Tibial nerve (tissue), 4 donors: Measurements from ENCODE around the gene BAZ1A. TPM values are rescaled to one million over a fixed set of nuclear protein-coding genes. Genes with fewer than 3 reads are reported as not detected.

Experiments
- DNase-seq, 2 donors: peaks; one replicate each; pipeline ENCODE4 v3.0.0-alpha.2; 2019; ENCODE audit warnings: low spot score in 2 of 2
- H3K27ac ChIP-seq, 4 donors: fragments of 200-600 bp; sonication (generic) in 3 of 4; one replicate each; pipeline ENCODE4 v1.5.1; 2017 to 2019; ENCODE audit warnings: mild to moderate bottlenecking in 1 of 4
- H3K27me3 ChIP-seq, 2 donors: fragments of 200-600 bp; sonication (generic) in 1 of 2; one replicate each; pipeline versions ENCODE4 v1.5.1 to v1.6.0; 2017 to 2019
- H3K36me3 ChIP-seq, 3 donors: fragments of 200-600 bp; sonication (generic); one replicate each; pipeline ENCODE4 v1.5.1; 2018 to 2019
- H3K4me1 ChIP-seq, 4 donors: fragments of 200-600 bp; sonication (generic) in 3 of 4; one replicate each; pipeline ENCODE4 v1.5.1; 2017 to 2019
- H3K4me3 ChIP-seq, 4 donors: fragments of 200-600 bp; sonication (generic) in 3 of 4; one replicate each; pipeline ENCODE4 v1.5.1; 2017 to 2019; ENCODE audit warnings: mild to moderate bottlenecking in 1 of 4, moderate library complexity in 1 of 4
- H3K9me3 ChIP-seq, 4 donors: fragments of 200-600 bp; sonication (generic) in 3 of 4; one replicate each; pipeline ENCODE4 v1.5.1; 2017 to 2019
- EP300 ChIP-seq, 2 donors: sonication (generic); formaldehyde crosslinking; IDR thresholded peaks; one replicate each; pipeline ENCODE4 v1.6.1; 2017; ENCODE audit warnings: antibody characterized with exemption in 2 of 2, mild to moderate bottlenecking in 1 of 2
- POLR2A ChIP-seq, 2 donors: fragments of 450-650 bp; IDR thresholded peaks; one replicate each; pipeline ENCODE4 v1.6.1; 2017; ENCODE audit warnings: antibody characterized with exemption in 2 of 2, mild to moderate bottlenecking in 2 of 2, moderate library complexity in 2 of 2
- WGBS, 2 donors: methylation state at CpG; one replicate each; pipeline ENCODE4 v1.1.5; 2018; 5-methylcytosine and 5-hydroxymethylcytosine counted together
- total RNA-seq, 4 donors: library from RNA; depleted of rRNA; stranded (reverse); fragments of >200 nt; gene quantifications; one replicate each; pipeline ENCODE4 v1.1.0, GENCODE V29; 2016
- TF ChIP-seq, protein P1 (sequence below), 5 experiments: fragments of 200-600 bp in 3 of 5; fragments of 450-650 bp in 2 of 5; sonication (generic) in 3 of 5; IDR thresholded peaks; one replicate each; pipeline ENCODE4 v1.5.1; 2016 to 2019; ENCODE audit warnings: antibody characterized with exemption in 5 of 5, mild to moderate bottlenecking in 3 of 5, moderate library complexity in 2 of 5

The BAZ1A gene
- total RNA-seq, 4 donors from 2014 or later, result 26.0 to 32.6 (median 31.0) TPM

DNA sequence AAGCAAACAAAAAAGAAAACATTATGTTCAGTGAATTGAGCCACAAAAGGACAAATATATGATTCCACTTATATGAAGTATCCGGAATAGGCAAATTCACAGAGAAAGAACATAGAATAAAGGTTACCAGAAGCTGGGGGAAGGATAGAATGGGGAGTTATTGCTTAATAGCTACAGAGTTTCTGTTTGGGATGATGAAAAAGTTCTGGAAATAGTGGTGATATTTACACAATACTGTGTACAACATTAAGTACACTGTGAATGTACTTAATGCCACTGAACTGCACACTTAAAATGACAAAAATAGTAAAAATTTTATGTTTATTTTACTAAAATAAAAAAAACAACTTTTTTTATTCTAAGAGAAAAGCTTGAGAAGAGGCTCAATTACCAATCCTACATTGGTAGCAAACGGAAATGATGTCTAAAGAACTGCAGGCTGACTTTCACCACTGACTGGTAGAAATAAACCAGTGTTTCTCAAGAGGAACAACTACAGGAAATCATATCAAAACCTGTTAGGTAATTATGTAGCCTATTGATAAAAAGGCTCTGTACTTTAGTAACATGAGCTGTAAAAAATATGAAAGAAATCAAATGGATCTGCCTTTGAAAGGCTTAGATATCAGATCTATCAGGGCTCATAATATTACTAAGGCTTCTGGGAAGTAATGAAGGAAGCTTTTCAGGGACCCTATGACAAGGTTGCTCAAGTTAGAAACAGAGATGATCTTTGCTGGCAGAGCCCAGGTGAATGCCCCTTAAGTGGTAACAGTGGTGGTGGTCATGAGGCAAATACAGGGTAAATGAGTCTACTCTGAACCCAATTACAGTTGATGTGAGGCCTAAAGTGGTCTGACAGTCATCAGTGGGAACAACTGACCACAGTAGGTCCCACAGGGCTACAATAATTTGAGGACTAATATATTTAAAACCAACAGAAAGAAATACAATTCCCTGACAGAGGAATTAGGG, 41.3 kb downstream of the BAZ1A start:
- DNase-seq, result no peak
- no peaks in the 10 kb centered on the region for H3K27me3 ChIP-seq
- WGBS, 2 donors, result 78 to 80% methylated on average over 2 of the region's 2 CpGs
- H3K36me3 ChIP-seq, result no peaks in the 10 kb centered on the region
- H3K4me1 ChIP-seq, result peaks cover 0 to 6% (median 3%) of the 10 kb centered on the region in 4 donors
- no peaks in the 10 kb centered on the region for H3K9me3 ChIP-seq
- TF ChIP-seq, protein P1, sequence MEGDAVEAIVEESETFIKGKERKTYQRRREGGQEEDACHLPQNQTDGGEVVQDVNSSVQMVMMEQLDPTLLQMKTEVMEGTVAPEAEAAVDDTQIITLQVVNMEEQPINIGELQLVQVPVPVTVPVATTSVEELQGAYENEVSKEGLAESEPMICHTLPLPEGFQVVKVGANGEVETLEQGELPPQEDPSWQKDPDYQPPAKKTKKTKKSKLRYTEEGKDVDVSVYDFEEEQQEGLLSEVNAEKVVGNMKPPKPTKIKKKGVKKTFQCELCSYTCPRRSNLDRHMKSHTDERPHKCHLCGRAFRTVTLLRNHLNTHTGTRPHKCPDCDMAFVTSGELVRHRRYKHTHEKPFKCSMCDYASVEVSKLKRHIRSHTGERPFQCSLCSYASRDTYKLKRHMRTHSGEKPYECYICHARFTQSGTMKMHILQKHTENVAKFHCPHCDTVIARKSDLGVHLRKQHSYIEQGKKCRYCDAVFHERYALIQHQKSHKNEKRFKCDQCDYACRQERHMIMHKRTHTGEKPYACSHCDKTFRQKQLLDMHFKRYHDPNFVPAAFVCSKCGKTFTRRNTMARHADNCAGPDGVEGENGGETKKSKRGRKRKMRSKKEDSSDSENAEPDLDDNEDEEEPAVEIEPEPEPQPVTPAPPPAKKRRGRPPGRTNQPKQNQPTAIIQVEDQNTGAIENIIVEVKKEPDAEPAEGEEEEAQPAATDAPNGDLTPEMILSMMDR (IDR thresholded peaks at IDR 0.05), result no peak
- TF ChIP-seq EP300 (IDR thresholded peaks at IDR 0.05) (no peak), POLR2A (IDR thresholded peaks at IDR 0.05) (no peak)
- no peak overlapping the region for H3K4me3 ChIP-seq
- H3K27ac ChIP-seq, result no peak overlapping the region

GRCh38 chr14:34826661-34827060, 48.5 kb downstream of the BAZ1A start:
- H3K4me1 ChIP-seq, result no peaks in the 10 kb centered on the region
- no peaks in the 10 kb centered on the region for H3K27me3 ChIP-seq
- DNase-seq, result no peak
- no peak overlapping the region for H3K4me3 ChIP-seq
- H3K27ac ChIP-seq, result no peak overlapping the region
- peaks cover 0 to 37% (median 0%) of the 10 kb centered on the region in 3 donors for H3K36me3 ChIP-seq
- WGBS, 2 donors, result 89 to 91% methylated on average over 2 of the region's 2 CpGs
- TF ChIP-seq EP300 (IDR thresholded peaks at IDR 0.05) (no peak), POLR2A (IDR thresholded peaks at IDR 0.05) (no peak)
- TF ChIP-seq, protein P1 (IDR thresholded peaks at IDR 0.05), result no peak
- no peaks in the 10 kb centered on the region for H3K9me3 ChIP-seq

GRCh38 chr14:34824826-34825225, 50.3 kb downstream of the BAZ1A start:
- no peaks in the 10 kb centered on the region for H3K27me3 ChIP-seq
- peaks cover 0 to 43% (median 0%) of the 10 kb centered on the region in 3 donors for H3K36me3 ChIP-seq
- 72 to 73% methylated on average over 3 of the region's 3 CpGs for WGBS, 2 donors
- no peak overlapping the region for H3K27ac ChIP-seq
- H3K4me3 ChIP-seq, result no peak overlapping the region
- TF ChIP-seq POLR2A (IDR thresholded peaks at IDR 0.05), result no peak
- TF ChIP-seq, protein P1 (IDR thresholded peaks at IDR 0.05), result no peak
- DNase-seq, result no peak
- H3K4me1 ChIP-seq, result no peaks in the 10 kb centered on the region
- no peaks in the 10 kb centered on the region for H3K9me3 ChIP-seq

GRCh38 chr14:34824256-34824655, 50.9 kb downstream of the BAZ1A start:
- H3K27me3 ChIP-seq, result no peaks in the 10 kb centered on the region
- no peaks in the 10 kb centered on the region for H3K4me1 ChIP-seq
- no peaks in the 10 kb centered on the region for H3K9me3 ChIP-seq
- TF ChIP-seq EP300 (IDR thresholded peaks at IDR 0.05) (no peak), POLR2A (IDR thresholded peaks at IDR 0.05) (no peak)
- TF ChIP-seq, protein P1 (IDR thresholded peaks at IDR 0.05), result no peak
- H3K4me3 ChIP-seq, result no peak overlapping the region
- WGBS, 2 donors, result 93 to 100% methylated on average over 1 of the region's 1 CpG
- peaks cover 0 to 46% (median 0%) of the 10 kb centered on the region in 3 donors for H3K36me3 ChIP-seq
- no peak for DNase-seq
- no peak overlapping the region for H3K27ac ChIP-seq

DNA sequence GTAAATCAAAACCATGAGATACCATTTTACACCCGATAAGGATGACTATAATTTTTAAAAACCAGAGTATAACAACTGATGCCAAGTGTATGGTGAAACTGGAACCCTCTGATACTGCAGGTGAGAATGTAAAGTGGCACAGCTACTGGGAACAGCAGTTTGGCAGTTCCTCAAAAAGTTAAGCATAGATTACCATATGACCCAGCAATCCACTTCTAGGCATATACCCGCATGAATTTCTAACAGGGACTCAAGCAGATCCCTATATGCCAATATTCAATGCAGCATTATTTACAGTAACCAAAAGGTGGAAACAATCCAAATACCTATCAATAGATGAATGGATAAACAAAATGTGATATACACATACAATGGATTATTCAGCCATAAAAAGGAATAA, 57.4 kb downstream of the BAZ1A start:
- no peaks in the 10 kb centered on the region for H3K4me1 ChIP-seq
- TF ChIP-seq POLR2A (IDR thresholded peaks at IDR 0.05), result no peak
- TF ChIP-seq, protein P1 (IDR thresholded peaks at IDR 0.05), result no peak
- no peak for TF ChIP-seq EP300 (IDR thresholded peaks at IDR 0.05)
- 97 to 98% methylated on average over 2 of the region's 2 CpGs for WGBS, 2 donors

More for the DNA sequence above, 57.4 kb downstream of the BAZ1A start:
- Histone ChIP-seq H3K4me3 (no peak overlapping the region), H3K27ac (no peak overlapping the region), H3K9me3 (no peaks in the 10 kb centered on the region), H3K36me3 (peaks cover 0 to 25% (median 0%) of the 10 kb centered on the region in 3 donors), H3K27me3 (no peaks in the 10 kb centered on the region)
- DNase-seq, result no peak
